Nephron progenitor cell (in vitro differentiated cells): ENCODE results near the gene HUNK.

ENCODE experiments used
- DNase-seq: peaks from one replicate; pipeline ENCODE4 v3.0.0; 2021
- H3K27ac Mint-ChIP-seq: 2 replicates; pipeline ENCODE4 v1.8.0; 2021; ENCODE audit warnings: mild to moderate bottlenecking, moderate library complexity, mixed read lengths
- H3K27me3 Mint-ChIP-seq: 2 replicates; pipeline ENCODE4 v1.8.0; 2021; ENCODE audit warnings: mild to moderate bottlenecking, low read depth, mixed read lengths; ENCODE audit not compliant: poor library complexity
- H3K36me3 Mint-ChIP-seq: 2 replicates; pipeline ENCODE4 v1.8.0; 2021; ENCODE audit warnings: low read depth, mixed read lengths
- H3K4me1 Mint-ChIP-seq: 2 replicates; pipeline ENCODE4 v1.8.0; 2021; ENCODE audit warnings: mixed read lengths
- H3K4me3 Mint-ChIP-seq: 2 replicates; pipeline ENCODE4 v1.8.0; 2021; ENCODE audit warnings: mild to moderate bottlenecking, moderate library complexity, mixed read lengths
- H3K9me3 Mint-ChIP-seq: 2 replicates; pipeline ENCODE4 v1.8.0; 2021; ENCODE audit warnings: mild to moderate bottlenecking, moderate library complexity, mixed read lengths
- CTCF ChIP-seq: fragments of 200-600 bp; sonication (generic); IDR thresholded peaks from 2 replicates; pipeline ENCODE4 v1.5.0; 2021; ENCODE audit warnings: antibody characterized with exemption

The HUNK gene

GRCh38 chr21:31992391-31992790, 119.6 kb downstream of the HUNK start:
- Mint-ChIP-seq H3K4me3 (no peak overlapping the region), H3K9me3 (no peaks in the 10 kb centered on the region), H3K36me3 (peaks cover 58% of the 10 kb centered on the region), H3K27ac (peak overlapping the region; percentile 42), H3K27me3 (no peaks in the 10 kb centered on the region), H3K4me1 (peaks cover 32% of the 10 kb centered on the region)
- no peak for DNase-seq
- TF ChIP-seq CTCF: no peak

DNA sequence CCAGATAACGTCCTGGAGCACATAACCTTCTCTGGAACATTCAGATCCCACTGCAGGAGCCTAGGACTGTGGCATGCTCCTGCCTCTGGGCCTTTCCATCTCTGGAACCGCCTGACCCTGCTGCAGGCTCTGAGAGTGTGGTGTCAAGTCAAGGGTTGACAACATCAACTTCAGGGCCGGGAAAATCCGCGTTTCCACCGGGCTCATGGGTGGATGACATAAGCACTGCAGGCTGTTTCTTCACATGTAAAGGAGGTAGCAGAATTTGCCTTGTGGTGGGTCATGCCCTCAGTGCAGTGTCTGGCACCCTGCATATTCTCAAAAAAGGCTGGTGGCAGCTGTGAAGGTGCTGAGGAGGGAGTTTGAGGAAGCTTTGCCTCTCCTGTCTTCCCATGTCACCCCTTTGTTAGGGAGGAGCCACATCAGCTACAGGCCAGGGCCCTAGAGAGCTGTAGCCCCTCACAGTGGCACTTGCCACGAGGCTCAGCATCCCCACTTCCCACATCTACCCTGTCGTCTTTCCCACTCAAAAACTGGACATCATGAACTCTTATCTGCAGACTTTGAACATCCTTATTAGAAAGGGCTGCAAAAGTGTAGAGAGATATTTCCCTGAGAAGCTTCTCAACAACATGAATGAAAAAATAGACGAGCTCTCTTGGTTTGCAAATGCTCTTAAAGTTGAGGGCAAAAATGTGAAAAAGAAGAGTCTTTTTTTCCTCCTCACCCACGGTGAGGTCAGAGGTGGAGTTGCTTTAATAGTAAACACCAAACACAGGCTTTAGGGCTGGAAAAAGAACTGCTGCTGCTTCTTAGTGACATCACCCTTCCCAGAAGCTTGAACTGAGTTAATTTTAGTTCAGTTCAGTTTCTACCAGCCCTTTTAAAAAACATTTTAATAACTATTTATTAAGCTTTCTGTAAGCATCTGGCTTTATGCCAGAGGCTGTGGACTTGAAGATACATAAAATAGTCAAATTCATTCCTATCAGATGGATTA, 121.3 kb downstream of the HUNK start:
- H3K9me3 Mint-ChIP-seq: no peaks in the 10 kb centered on the region
- H3K27ac Mint-ChIP-seq: peak overlapping the region; percentile 59
- H3K27me3 Mint-ChIP-seq: no peaks in the 10 kb centered on the region
- peaks cover 71% of the 10 kb centered on the region for H3K36me3 Mint-ChIP-seq
- H3K4me1 Mint-ChIP-seq: peaks cover 19% of the 10 kb centered on the region
- no peak for TF ChIP-seq CTCF
- no peak overlapping the region for H3K4me3 Mint-ChIP-seq
- DNase-seq: no peak

GRCh38 chr21:31997191-31997590, 124.4 kb downstream of the HUNK start:
- H3K27ac Mint-ChIP-seq: peak overlapping the region; percentile 52
- peaks cover 15% of the 10 kb centered on the region for H3K4me1 Mint-ChIP-seq
- no peak for DNase-seq
- TF ChIP-seq CTCF: no peak
- no peaks in the 10 kb centered on the region for H3K27me3 Mint-ChIP-seq
- H3K9me3 Mint-ChIP-seq: no peaks in the 10 kb centered on the region
- H3K4me3 Mint-ChIP-seq: no peak overlapping the region
- H3K36me3 Mint-ChIP-seq: peaks cover 76% of the 10 kb centered on the region

DNA sequence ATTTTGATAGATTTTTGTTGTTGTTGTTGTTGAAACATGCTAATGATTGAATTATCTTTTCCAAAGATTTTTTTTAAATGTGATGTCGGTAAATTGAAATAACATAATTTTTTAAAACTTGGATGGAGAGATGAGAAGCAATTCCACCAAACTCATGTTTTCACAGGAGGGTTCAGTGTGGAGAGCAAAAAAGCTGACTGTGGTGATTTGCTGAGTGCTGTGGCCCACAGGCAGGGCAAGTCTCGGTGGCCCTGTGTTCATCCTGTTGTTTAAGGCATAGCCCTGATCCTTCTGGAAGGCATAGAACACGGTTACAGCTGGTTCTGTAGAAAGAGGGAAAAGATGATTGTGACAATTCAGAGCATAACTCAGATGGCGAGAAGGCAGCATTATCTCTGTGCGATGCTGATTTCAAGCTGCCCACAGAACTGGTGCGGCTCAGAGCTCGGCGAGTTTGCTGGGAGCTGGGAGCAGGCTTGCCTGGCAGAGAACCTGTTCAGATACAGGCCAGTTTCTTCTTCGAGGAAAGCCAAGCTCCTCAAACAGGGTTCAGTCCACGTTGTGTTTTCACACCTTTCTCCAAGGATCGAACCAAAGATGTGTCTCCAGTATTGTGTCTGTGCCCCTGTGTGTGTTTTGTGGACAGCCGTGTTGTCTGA, 127.1 kb downstream of the HUNK start:
- Mint-ChIP-seq H3K4me3 (no peak overlapping the region), H3K36me3 (peaks cover 80% of the 10 kb centered on the region), H3K27me3 (no peaks in the 10 kb centered on the region), H3K27ac (no peak overlapping the region), H3K9me3 (peaks cover 5% of the 10 kb centered on the region), H3K4me1 (peaks cover 6% of the 10 kb centered on the region)
- TF ChIP-seq CTCF: no peak
- DNase-seq: no peak

DNA sequence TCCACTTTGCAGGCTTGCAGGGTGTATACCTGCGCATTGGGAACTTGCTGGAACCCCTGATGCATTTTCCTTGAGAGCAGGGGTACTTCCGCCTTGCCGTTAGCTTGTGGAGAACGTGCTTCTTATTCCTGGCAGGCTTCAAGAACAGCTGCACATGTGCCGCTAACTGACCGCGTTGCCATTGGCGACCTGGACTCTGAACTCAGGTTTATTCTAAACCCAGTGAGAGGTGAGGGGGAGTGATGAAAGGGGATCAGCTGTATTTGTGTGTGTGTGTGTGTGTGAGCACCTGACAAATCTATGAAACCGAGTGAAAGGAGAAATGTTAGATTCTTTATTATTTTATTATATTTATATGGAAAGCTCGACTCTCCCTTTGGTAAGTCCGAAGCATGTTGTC, 128.6 kb downstream of the HUNK start:
- no peak for TF ChIP-seq CTCF
- no peaks in the 10 kb centered on the region for H3K27me3 Mint-ChIP-seq
- peaks cover 67% of the 10 kb centered on the region for H3K36me3 Mint-ChIP-seq

More for the DNA sequence above, 128.6 kb downstream of the HUNK start:
- DNase-seq: no peak
- Mint-ChIP-seq H3K4me1 (peaks cover 6% of the 10 kb centered on the region), H3K9me3 (peaks cover 5% of the 10 kb centered on the region), H3K27ac (no peak overlapping the region), H3K4me3 (no peak overlapping the region)
